MM.1S (cell line): ENCODE results near the gene GAK.

Experiments used
- DNase-seq: peaks from one replicate; pipeline ENCODE4 v3.0.0-alpha.2; 2015
- H2AFZ ChIP-seq: fragments of 300-600 bp; sonication (generic); 2 replicates; pipeline ENCODE4 v1.6.0; 2016; ENCODE audit warnings: antibody characterized with exemption, low read length
- H3F3A ChIP-seq: fragments of 300-600 bp; sonication (generic); 2 replicates; pipeline ENCODE4 v1.6.1; 2016; ENCODE audit warnings: mild to moderate bottlenecking, antibody characterized with exemption, low read length, moderate library complexity, mixed read lengths; ENCODE audit not compliant: insufficient read depth
- H3K27ac ChIP-seq: fragments of 300-600 bp; sonication (generic); 2 replicates; pipeline ENCODE4 v1.5.1; 2016; ENCODE audit warnings: mild to moderate bottlenecking, low read length
- H3K27me3 ChIP-seq: fragments of 300-600 bp; sonication (generic); replicated peaks from 2 replicates; pipeline ENCODE4 v1.6.0; 2016; ENCODE audit warnings: low read length; ENCODE audit not compliant: insufficient read depth
- H3K36me3 ChIP-seq: fragments of 300-600 bp; sonication (generic); replicated peaks from 2 replicates; pipeline ENCODE4 v1.6.1; 2016; ENCODE audit warnings: mild to moderate bottlenecking, low read length, mixed read lengths; ENCODE audit not compliant: insufficient read depth
- H3K4me1 ChIP-seq: fragments of 300-600 bp; sonication (generic); 2 replicates; pipeline ENCODE4 v1.6.1; 2016; ENCODE audit warnings: low read length, mixed read lengths
- H3K4me2 ChIP-seq: fragments of 300-600 bp; sonication (generic); 2 replicates; pipeline ENCODE4 v1.6.0; 2016; ENCODE audit warnings: low read depth, low read length
- H3K4me3 ChIP-seq: fragments of 300-600 bp; sonication (generic); 2 replicates; pipeline ENCODE4 v1.5.1; 2016; ENCODE audit warnings: low read length, mixed read lengths
- H3K79me2 ChIP-seq: fragments of 300-600 bp; sonication (generic); 2 replicates; pipeline ENCODE4 v1.6.1; 2016; ENCODE audit warnings: mixed run types, low read length, mixed read lengths
- H3K9ac ChIP-seq: fragments of 300-600 bp; sonication (generic); 2 replicates; pipeline ENCODE4 v1.6.1; 2016; ENCODE audit warnings: low read length, mixed read lengths
- H3K9me2 ChIP-seq: fragments of 300-600 bp; sonication (generic); replicated peaks from 2 replicates; pipeline ENCODE4 v1.6.1; 2016; ENCODE audit warnings: mild to moderate bottlenecking, low read length, mixed read lengths; ENCODE audit not compliant: insufficient read depth
- H3K9me3 ChIP-seq: fragments of 300-600 bp; sonication (generic); replicated peaks from 2 replicates; pipeline ENCODE4 v1.6.1; 2016; ENCODE audit warnings: mild to moderate bottlenecking, low read length, mixed read lengths; ENCODE audit not compliant: insufficient read depth
- H4K20me1 ChIP-seq: fragments of 300-600 bp; sonication (generic); 2 replicates; pipeline ENCODE4 v1.6.1; 2016; ENCODE audit warnings: mild to moderate bottlenecking, low read length, moderate library complexity, mixed read lengths; ENCODE audit not compliant: insufficient read depth
- EZH2 ChIP-seq: fragments of 300-600 bp; sonication (generic); optimal IDR thresholded peaks from 2 replicates; pipeline ENCODE3; 2017; ENCODE audit warnings: low read depth, mild to moderate bottlenecking, antibody characterized with exemption, low read length, mixed read lengths
- EZH2phosphoT487 ChIP-seq: fragments of 300-600 bp; sonication (generic); IDR thresholded peaks from 2 replicates; pipeline ENCODE4 v1.6.1; 2018; ENCODE audit warnings: antibody characterized with exemption, low read length
- TF ChIP-seq, protein P1 (sequence below): fragments of 300-600 bp; sonication (generic); IDR thresholded peaks from 2 replicates; pipeline ENCODE4 v1.5.1; 2016; ENCODE audit warnings: antibody characterized with exemption, low read length, mixed read lengths

Gene GAK

DNA sequence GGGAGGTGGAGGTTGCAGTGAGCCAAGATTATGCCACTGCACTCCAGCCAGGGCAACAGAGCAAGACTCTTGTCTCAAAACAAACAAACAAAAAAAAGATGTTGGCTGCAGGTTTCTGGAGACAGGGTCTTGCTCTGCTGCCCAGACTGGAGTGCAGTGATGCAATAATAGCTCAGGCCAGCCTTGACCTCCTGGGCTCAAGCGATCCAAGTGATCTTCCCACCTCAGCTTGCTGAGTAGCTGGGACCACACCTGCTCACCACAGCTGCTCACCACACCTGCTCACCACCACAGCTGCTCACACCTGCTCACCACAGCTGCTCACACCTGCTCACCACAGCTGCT is 76.3 kb downstream of the GAK start:
- H2AFZ ChIP-seq, result no peak overlapping the region
- H3K27me3 ChIP-seq, result no peaks in the 10 kb centered on the region
- H3K4me2 ChIP-seq, result no peak overlapping the region
- H3K27ac ChIP-seq, result no peak overlapping the region
- no peaks in the 10 kb centered on the region for H4K20me1 ChIP-seq
- no peak overlapping the region for H3K4me3 ChIP-seq
- H3K36me3 ChIP-seq, result peaks cover 25% of the 10 kb centered on the region; the same call in 1 of the 2 replicates
- H3K79me2 ChIP-seq, result no peaks in the 10 kb centered on the region
- no peak for DNase-seq
- no peaks in the 10 kb centered on the region for H3K9me3 ChIP-seq
- H3K9ac ChIP-seq, result no peak overlapping the region
- H3K4me1 ChIP-seq, result no peaks in the 10 kb centered on the region
- H3F3A ChIP-seq, result peaks cover 6% of the 10 kb centered on the region; the same call in 1 of the 2 replicates
- TF ChIP-seq EZH2 (no peak), EZH2phosphoT487 (no peak)
- TF ChIP-seq, protein P1, sequence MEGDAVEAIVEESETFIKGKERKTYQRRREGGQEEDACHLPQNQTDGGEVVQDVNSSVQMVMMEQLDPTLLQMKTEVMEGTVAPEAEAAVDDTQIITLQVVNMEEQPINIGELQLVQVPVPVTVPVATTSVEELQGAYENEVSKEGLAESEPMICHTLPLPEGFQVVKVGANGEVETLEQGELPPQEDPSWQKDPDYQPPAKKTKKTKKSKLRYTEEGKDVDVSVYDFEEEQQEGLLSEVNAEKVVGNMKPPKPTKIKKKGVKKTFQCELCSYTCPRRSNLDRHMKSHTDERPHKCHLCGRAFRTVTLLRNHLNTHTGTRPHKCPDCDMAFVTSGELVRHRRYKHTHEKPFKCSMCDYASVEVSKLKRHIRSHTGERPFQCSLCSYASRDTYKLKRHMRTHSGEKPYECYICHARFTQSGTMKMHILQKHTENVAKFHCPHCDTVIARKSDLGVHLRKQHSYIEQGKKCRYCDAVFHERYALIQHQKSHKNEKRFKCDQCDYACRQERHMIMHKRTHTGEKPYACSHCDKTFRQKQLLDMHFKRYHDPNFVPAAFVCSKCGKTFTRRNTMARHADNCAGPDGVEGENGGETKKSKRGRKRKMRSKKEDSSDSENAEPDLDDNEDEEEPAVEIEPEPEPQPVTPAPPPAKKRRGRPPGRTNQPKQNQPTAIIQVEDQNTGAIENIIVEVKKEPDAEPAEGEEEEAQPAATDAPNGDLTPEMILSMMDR, result no peak
- no peaks in the 10 kb centered on the region for H3K9me2 ChIP-seq

DNA sequence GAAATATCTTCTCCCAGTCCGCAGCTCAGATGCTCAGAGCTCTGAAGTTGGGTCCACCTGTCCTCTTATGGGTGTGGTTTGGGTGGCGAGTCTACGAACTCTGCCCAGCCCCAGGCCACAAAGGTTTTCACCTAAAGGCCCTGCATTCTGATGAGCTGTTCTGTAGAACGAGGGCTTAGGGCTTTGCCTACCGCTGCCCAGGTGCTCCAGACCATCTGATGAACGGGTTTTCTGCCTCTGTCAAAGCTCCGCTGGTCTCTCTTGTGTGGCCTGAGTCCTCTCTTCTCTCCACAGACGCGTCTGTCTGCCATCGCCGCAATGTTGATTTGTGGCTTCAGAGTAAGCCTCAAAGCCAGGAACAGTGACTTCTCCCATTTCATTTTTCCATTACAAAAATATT is 77.8 kb downstream of the GAK start:
- no peak for DNase-seq
- no peak overlapping the region for H3K27ac ChIP-seq
- H2AFZ ChIP-seq, result no peak overlapping the region
- H3K4me3 ChIP-seq, result no peak overlapping the region
- H4K20me1 ChIP-seq, result no peaks in the 10 kb centered on the region
- no peak overlapping the region for H3K4me2 ChIP-seq
- no peak overlapping the region for H3K9ac ChIP-seq
- H3K9me3 ChIP-seq, result no peaks in the 10 kb centered on the region
- H3K9me2 ChIP-seq, result no peaks in the 10 kb centered on the region
- H3K79me2 ChIP-seq, result no peaks in the 10 kb centered on the region
- no peaks in the 10 kb centered on the region for H3K27me3 ChIP-seq
- TF ChIP-seq, protein P1, result no peak
- no peak for TF ChIP-seq EZH2
- no peak for TF ChIP-seq EZH2phosphoT487
- H3K36me3 ChIP-seq, result peaks cover 15% of the 10 kb centered on the region; the same call in 1 of the 2 replicates
- H3K4me1 ChIP-seq, result no peaks in the 10 kb centered on the region
- peaks cover 6% of the 10 kb centered on the region; the same call in 1 of the 2 replicates for H3F3A ChIP-seq

DNA sequence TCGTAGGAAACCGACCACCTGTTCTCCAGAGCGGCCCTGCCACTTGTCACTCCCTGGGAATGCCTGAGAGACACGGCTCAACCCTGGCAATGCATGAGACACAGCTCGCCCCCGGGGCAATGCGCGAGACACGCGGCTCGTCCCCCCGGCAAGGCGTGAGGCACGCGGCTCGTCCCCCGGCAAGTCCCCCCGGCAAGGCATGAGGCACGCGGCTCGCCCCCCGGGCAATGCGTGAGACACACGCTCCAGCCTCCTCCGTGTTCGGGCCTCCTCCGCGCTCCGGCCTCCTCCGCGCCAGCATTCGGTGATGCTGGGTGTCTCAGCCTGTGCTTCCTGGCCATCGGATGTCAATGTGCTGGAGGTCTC is 78.7 kb downstream of the GAK start:
- Histone ChIP-seq H3K27me3 (no peaks in the 10 kb centered on the region), H3K4me2 (no peak overlapping the region), H3K9ac (no peak overlapping the region), H3F3A (peaks cover 6% of the 10 kb centered on the region; the same call in 1 of the 2 replicates), H2AFZ (no peak overlapping the region), H3K4me1 (no peaks in the 10 kb centered on the region), H3K27ac (no peak overlapping the region), H4K20me1 (no peaks in the 10 kb centered on the region), H3K36me3 (peaks cover 5% of the 10 kb centered on the region; the same call in 1 of the 2 replicates), H3K4me3 (no peak overlapping the region), H3K79me2 (no peaks in the 10 kb centered on the region), H3K9me3 (no peaks in the 10 kb centered on the region), H3K9me2 (no peaks in the 10 kb centered on the region)
- TF ChIP-seq, protein P1, result no peak
- DNase-seq, result no peak
